Central memory CD8-positive, alpha-beta T cell (primary cell): ENCODE measurements around the gene WDFY3.
"Not testable (repeated sequence)": the region's sequence is repeated elsewhere in the genome, so short reads cannot be mapped to it uniquely, and the experiment has no call there.

Experiments
- ATAC-seq: fragments of 150-1000 bp; cut with Tn5 transposase; replicated peaks from 2 replicates; pipeline ENCODE4 v1.10.0; 2022; ENCODE audit warnings: mild to moderate bottlenecking, moderate FRiP score, moderate number of reproducible peaks; ENCODE audit not compliant: poor library complexity, severe bottlenecking; ENCODE audit errors: extremely low read depth
- DNase-seq, 2 donors: peaks; one replicate each; pipeline ENCODE4 v3.0.0; 2021; ENCODE audit warnings: low spot score in 2 of 2
- H3K27ac Mint-ChIP-seq: one replicate; pipeline ENCODE4 v1.8.0; 2022; ENCODE audit warnings: low read depth, mild to moderate bottlenecking, moderate library complexity, mixed read lengths
- H3K27me3 Mint-ChIP-seq: one replicate; pipeline ENCODE4 v1.8.0; 2022; ENCODE audit warnings: mixed read lengths
- H3K36me3 Mint-ChIP-seq: one replicate; pipeline ENCODE4 v1.8.0; 2022; ENCODE audit warnings: mild to moderate bottlenecking, moderate library complexity, mixed read lengths; ENCODE audit not compliant: insufficient read depth
- H3K4me1 Mint-ChIP-seq: one replicate; pipeline ENCODE4 v1.8.0; 2022; ENCODE audit warnings: mixed read lengths
- H3K4me3 Mint-ChIP-seq: one replicate; pipeline ENCODE4 v1.8.0; 2022; ENCODE audit warnings: mild to moderate bottlenecking, moderate library complexity, mixed read lengths
- H3K9me3 Mint-ChIP-seq: one replicate; pipeline ENCODE4 v1.8.0; 2022; ENCODE audit warnings: mixed read lengths

WDFY3 gene

GRCh38 chr4:84857296-84857695 is 109.2 kb downstream of the WDFY3 start:
- no peak for ATAC-seq
- Mint-ChIP-seq H3K27ac (no peak overlapping the region), H3K27me3 (no peaks in the 10 kb centered on the region), H3K4me1 (no peaks in the 10 kb centered on the region), H3K9me3 (peaks cover 9% of the 10 kb centered on the region), H3K36me3 (no peaks in the 10 kb centered on the region), H3K4me3 (no peak overlapping the region)
- DNase-seq: no peak

GRCh38 chr4:84856468-84857049 is 109.9 kb downstream of the WDFY3 start:
- DNase-seq (no peak), ATAC-seq (no peak)
- no peaks in the 10 kb centered on the region for H3K36me3 Mint-ChIP-seq
- H3K27me3 Mint-ChIP-seq: no peaks in the 10 kb centered on the region
- peaks cover 9% of the 10 kb centered on the region for H3K9me3 Mint-ChIP-seq
- no peaks in the 10 kb centered on the region for H3K4me1 Mint-ChIP-seq
- H3K4me3 Mint-ChIP-seq: no peak overlapping the region
- no peak overlapping the region for H3K27ac Mint-ChIP-seq

GRCh38 chr4:84855774-84856173 is 110.7 kb downstream of the WDFY3 start:
- H3K4me3 Mint-ChIP-seq: no peak overlapping the region
- no peaks in the 10 kb centered on the region for H3K36me3 Mint-ChIP-seq

GRCh38 chr4:84852081-84852480 is 114.4 kb downstream of the WDFY3 start:
- H3K27me3 Mint-ChIP-seq: no peaks in the 10 kb centered on the region
- no peaks in the 10 kb centered on the region for H3K4me1 Mint-ChIP-seq
- ATAC-seq (no peak), DNase-seq (no peak)
- no peaks in the 10 kb centered on the region for H3K36me3 Mint-ChIP-seq
- no peak overlapping the region for H3K4me3 Mint-ChIP-seq
- no peaks in the 10 kb centered on the region for H3K9me3 Mint-ChIP-seq
- no peak overlapping the region for H3K27ac Mint-ChIP-seq

More at GRCh38 chr4:84855774-84856173, 110.7 kb downstream of the WDFY3 start:
- peaks cover 9% of the 10 kb centered on the region for H3K9me3 Mint-ChIP-seq
- no peaks in the 10 kb centered on the region for H3K27me3 Mint-ChIP-seq
- DNase-seq (no peak), ATAC-seq (no peak)
- no peaks in the 10 kb centered on the region for H3K4me1 Mint-ChIP-seq
- no peak overlapping the region for H3K27ac Mint-ChIP-seq

GRCh38 chr4:84849051-84849640 is 117.3 kb downstream of the WDFY3 start:
- Mint-ChIP-seq H3K36me3 (no peaks in the 10 kb centered on the region), H3K9me3 (no peaks in the 10 kb centered on the region), H3K4me1 (no peaks in the 10 kb centered on the region), H3K27me3 (no peaks in the 10 kb centered on the region), H3K27ac (no peak overlapping the region), H3K4me3 (no peak overlapping the region)
- ATAC-seq: no peak
- no peak for DNase-seq

GRCh38 chr4:84848432-84848831 is 118.1 kb downstream of the WDFY3 start:
- ATAC-seq: no peak

GRCh38 chr4:84847978-84848377 is 118.5 kb downstream of the WDFY3 start:
- ATAC-seq (no peak), DNase-seq (no peak)
- Mint-ChIP-seq H3K4me3 (no peak overlapping the region), H3K36me3 (no peaks in the 10 kb centered on the region), H3K9me3 (no peaks in the 10 kb centered on the region), H3K27me3 (no peaks in the 10 kb centered on the region), H3K4me1 (no peaks in the 10 kb centered on the region), H3K27ac (no peak overlapping the region)

More at GRCh38 chr4:84848432-84848831, 118.1 kb downstream of the WDFY3 start:
- Mint-ChIP-seq H3K27ac (no peak overlapping the region), H3K4me3 (no peak overlapping the region), H3K4me1 (no peaks in the 10 kb centered on the region), H3K27me3 (no peaks in the 10 kb centered on the region), H3K9me3 (no peaks in the 10 kb centered on the region), H3K36me3 (no peaks in the 10 kb centered on the region)
- no peak for DNase-seq

- no peak overlapping the region for H3K27ac Mint-ChIP-seq
- DNase-seq: no peak
- H3K9me3 Mint-ChIP-seq: no peaks in the 10 kb centered on the region
- no peak overlapping the region for H3K4me3 Mint-ChIP-seq
- no peak for ATAC-seq
- H3K36me3 Mint-ChIP-seq: no peaks in the 10 kb centered on the region
- H3K27me3 Mint-ChIP-seq: no peaks in the 10 kb centered on the region
- no peaks in the 10 kb centered on the region for H3K4me1 Mint-ChIP-seq
Measured at GRCh38 chr4:84846985-84847384, 119.5 kb downstream of the WDFY3 start.

- Mint-ChIP-seq H3K27me3 (no peaks in the 10 kb centered on the region), H3K27ac (no peak overlapping the region), H3K4me1 (no peaks in the 10 kb centered on the region), H3K9me3 (no peaks in the 10 kb centered on the region), H3K36me3 (no peaks in the 10 kb centered on the region), H3K4me3 (no peak overlapping the region)
- no peak for DNase-seq
- no peak for ATAC-seq
Measured at GRCh38 chr4:84841435-84841834, 125.1 kb downstream of the WDFY3 start.

GRCh38 chr4:84837751-84838150 is 128.7 kb downstream of the WDFY3 start:
- H3K9me3 Mint-ChIP-seq: no peaks in the 10 kb centered on the region
- no peak overlapping the region for H3K27ac Mint-ChIP-seq
- H3K4me1 Mint-ChIP-seq: no peaks in the 10 kb centered on the region
- DNase-seq: no peak
- H3K27me3 Mint-ChIP-seq: no peaks in the 10 kb centered on the region
- no peak for ATAC-seq
- no peak overlapping the region for H3K4me3 Mint-ChIP-seq
- no peaks in the 10 kb centered on the region for H3K36me3 Mint-ChIP-seq

- not testable (repeated sequence) for H3K36me3 Mint-ChIP-seq, H3K27ac Mint-ChIP-seq, H3K4me1 Mint-ChIP-seq, ATAC-seq, H3K27me3 Mint-ChIP-seq, DNase-seq, H3K9me3 Mint-ChIP-seq, H3K4me3 Mint-ChIP-seq
Measured at GRCh38 chr4:84829633-84830032, 136.9 kb downstream of the WDFY3 start.

GRCh38 chr4:84826681-84827080 is 139.8 kb downstream of the WDFY3 start:
- no peak overlapping the region for H3K27ac Mint-ChIP-seq
- ATAC-seq (no peak), DNase-seq (no peak)
- no peaks in the 10 kb centered on the region for H3K9me3 Mint-ChIP-seq
- H3K4me3 Mint-ChIP-seq: no peak overlapping the region
- no peaks in the 10 kb centered on the region for H3K36me3 Mint-ChIP-seq
- no peaks in the 10 kb centered on the region for H3K4me1 Mint-ChIP-seq
- H3K27me3 Mint-ChIP-seq: no peaks in the 10 kb centered on the region

GRCh38 chr4:84825701-84826341 is 140.7 kb downstream of the WDFY3 start:
- no peak overlapping the region for H3K4me3 Mint-ChIP-seq
- ATAC-seq: no peak
- H3K9me3 Mint-ChIP-seq: peaks cover 4% of the 10 kb centered on the region
- no peaks in the 10 kb centered on the region for H3K4me1 Mint-ChIP-seq
- H3K36me3 Mint-ChIP-seq: no peaks in the 10 kb centered on the region
- no peak overlapping the region for H3K27ac Mint-ChIP-seq
- H3K27me3 Mint-ChIP-seq: no peaks in the 10 kb centered on the region
- DNase-seq: no peak
